Fibroblast of the conjunctiva (primary cell): ENCODE measurements around the gene CDKN2B-AS1.

Experiments used
- DNase-seq: peaks from one replicate; pipeline ENCODE4 v3.0.0-alpha.2; 2010; ENCODE audit warnings: low read depth

Gene CDKN2B-AS1

DNA sequence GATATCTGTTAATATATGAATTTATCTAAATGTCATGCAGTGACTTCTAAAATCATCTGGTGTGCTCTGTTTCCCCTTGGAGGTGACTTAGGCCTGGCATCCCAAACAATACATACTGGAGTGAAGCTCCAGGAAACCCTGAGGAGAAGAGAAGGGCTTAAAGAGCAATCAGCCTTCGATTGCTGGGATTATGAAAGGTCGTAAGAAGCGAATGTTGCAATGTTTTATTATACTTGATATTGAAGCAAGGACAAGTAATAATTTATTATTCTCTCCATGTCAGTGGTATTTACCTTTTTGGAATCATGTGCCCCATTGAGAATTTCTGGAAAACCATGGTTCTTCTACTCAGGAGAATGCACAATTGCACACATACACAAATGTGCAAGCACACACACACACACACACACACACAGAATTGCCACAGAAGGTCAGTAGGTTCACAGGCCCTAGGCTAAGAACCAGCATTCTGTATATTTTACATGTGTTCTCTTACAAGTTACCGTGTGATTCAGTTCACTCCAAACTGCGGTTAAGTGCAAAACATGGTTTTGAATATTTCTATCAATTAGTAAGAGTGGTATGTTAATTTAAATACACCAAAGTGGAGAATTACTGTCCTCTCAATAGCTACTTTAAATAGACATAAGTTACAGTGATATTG is 93.6 kb downstream of the CDKN2B-AS1 start:
- DNase-seq: no peak

GRCh38 chr9:22088717-22089061 is 94.1 kb downstream of the CDKN2B-AS1 start:
- DNase-seq: no peak

DNA sequence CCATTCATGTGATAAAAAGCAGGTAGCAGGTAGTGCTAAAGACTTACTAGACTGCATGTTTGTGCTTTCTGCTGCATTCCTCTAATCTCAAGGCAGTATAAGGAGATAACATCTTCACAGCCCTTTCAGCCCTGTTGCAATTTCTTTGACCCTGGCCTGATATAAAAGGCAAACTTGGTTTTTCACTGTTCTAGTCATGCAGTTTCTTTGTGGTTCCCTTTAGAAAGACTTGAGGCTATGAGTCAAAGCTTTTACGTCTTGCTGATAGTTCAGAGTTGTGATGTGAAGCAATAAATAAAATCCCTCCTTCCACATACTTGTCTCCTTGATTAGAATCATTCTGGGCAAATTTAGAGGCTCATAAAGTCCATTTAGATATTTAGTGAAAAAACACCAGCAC is 103.1 kb downstream of the CDKN2B-AS1 start:
- DNase-seq: peak; percentile 28

GRCh38 chr9:22098643-22099332 is 104.2 kb downstream of the CDKN2B-AS1 start:
- DNase-seq: peak; percentile 14

GRCh38 chr9:22100626-22101025 is 106.0 kb downstream of the CDKN2B-AS1 start:
- no peak for DNase-seq

GRCh38 chr9:22102146-22103053 is 107.8 kb downstream of the CDKN2B-AS1 start:
- no peak for DNase-seq

GRCh38 chr9:22103685-22104575 is 109.3 kb downstream of the CDKN2B-AS1 start:
- DNase-seq: peak; percentile 50

DNA sequence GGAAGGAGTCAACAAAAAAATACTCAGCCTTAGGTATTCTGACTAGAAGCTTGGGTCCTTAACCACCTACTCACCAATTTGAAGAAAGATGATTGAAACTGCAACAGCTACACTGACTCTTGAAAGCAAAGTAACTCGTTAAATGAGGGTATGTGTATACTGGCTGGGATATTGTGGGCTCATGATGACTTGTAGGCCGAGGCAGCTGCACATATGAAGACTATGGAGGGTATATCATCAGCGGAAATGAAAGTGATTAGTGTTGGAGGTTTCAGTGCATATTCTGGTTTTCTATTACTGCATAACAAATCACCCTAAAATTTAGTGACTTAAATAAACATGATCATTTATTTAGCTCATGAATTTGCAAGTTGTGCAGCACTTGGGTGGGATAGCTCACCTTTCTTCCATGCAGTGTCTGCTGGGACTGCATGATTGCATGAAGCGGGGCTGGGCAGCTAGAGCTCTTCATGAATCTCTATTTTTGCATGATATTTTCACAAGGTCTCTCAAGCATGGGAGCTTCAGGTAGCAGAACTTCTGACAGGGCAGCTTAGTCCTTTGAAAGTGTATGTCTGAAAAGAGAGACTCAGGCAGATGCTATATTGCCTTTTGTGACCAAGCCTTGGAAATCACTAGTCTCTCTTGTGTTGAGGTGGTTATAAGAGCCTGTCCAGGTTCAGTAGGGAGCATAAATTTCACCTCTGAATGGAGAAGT is 110.6 kb downstream of the CDKN2B-AS1 start:
- no peak for DNase-seq

DNA sequence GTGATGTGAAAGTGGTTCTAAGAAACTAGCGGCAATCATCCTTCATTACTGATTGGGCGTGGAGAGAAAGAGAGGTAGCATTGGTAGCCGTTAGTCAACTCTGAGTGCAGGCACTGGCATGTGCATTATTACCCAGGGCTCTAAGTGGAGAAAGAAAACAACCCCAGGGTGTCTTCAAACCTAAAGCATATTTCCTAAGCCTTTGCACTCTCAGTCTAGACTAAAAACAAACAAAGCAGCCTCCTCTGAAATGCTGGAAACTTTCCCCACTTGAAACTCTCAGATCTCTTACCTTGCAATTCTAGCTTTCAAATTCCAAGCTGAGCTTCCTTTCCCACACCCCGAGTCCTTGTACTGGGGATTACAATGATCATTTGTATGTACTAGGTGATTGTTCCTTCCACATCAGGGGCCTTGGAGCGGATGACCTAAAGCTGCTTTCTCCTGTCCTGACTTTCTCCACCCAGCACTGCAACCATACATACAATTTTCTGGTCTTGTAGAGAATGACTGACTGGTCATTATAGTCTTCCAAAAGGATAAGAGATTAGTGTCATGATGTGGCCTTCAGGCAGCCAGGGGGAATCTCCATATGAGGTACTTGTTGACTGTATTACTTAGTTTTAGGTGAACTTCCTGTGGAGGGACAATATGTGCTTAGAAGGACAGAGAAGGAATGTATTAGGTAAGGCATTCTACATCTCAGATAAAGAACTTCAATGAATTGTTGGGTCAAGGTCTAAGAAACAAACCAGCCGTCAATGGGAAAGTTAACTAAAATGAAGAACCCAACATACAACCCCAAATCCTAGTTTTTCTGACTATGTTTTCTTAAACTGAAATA is 112.8 kb downstream of the CDKN2B-AS1 start:
- DNase-seq: no peak

DNA sequence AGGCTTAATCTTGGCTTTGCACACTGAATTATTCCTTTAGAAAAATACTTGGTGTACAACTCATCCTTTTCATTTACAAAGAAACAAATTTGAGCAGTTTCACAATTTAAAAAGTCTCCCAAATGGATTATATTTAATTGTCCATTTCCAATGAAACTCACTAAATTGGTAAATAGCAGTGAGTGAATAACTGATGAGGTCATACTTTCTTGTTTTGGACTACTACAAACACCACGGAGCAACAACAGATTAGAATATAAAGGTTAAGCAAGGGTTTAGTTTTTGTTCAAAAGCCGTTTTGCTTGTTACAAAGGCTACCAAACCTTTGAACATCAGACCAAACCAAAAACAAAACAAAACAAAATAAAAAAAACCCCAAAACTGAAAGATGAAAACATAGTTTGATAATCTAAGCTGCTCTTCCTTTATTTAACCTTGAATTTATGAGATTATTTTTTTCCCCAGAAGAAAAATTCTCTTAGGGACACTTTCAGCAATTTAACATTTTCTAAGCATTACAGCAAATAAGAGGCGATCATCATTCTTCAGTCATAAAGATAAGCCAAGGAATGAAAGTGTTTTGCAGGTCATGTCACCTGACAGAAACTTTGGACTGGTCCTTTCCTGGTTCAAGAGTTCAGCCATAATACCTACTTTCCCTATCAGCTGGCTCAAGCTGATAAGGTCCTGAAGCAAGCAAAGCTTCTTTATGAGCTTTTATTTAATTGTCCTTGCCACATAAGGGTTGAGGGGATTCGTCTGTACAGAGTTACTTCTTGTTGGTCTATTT is 114.2 kb downstream of the CDKN2B-AS1 start:
- DNase-seq: no peak

DNA sequence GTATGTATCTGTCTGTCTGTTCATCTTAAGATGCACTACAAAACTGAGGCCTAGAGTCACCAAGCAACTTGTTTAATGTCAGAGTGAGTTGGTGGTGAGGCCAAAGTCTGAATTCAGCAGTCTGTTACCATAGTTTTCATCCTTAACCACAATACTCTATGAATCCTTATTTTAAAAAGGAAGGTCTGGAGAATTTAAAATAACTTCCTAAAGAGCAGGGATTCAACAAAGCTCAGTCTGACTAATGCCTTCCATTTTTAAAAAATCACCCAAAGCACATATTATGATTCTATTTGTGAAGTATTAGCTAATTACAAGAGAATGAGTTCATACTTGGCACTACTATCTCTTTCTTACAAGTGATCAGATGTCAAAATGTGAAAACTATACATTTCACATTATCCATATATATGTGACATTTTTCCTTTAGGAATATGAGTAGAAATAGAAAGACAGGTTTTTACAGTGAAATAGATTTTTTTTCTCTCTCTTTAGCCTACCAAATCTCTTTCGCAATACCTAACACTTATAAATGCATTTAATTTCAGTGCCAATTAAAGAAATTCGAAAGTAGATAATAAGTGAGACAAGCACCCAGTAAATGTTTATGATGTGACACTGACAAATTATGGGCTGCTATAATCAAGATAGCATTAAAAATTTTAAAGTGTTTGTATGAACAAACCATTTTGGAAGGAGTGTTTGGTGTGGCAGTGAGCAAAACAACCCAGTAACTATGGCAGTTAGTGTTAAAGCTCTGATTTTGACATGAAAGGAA is 116.8 kb downstream of the CDKN2B-AS1 start:
- no peak for DNase-seq

- DNase-seq: peak; percentile 26
These were observed 117.3 kb downstream of the CDKN2B-AS1 start for GRCh38 chr9:22111954-22112247.

DNA sequence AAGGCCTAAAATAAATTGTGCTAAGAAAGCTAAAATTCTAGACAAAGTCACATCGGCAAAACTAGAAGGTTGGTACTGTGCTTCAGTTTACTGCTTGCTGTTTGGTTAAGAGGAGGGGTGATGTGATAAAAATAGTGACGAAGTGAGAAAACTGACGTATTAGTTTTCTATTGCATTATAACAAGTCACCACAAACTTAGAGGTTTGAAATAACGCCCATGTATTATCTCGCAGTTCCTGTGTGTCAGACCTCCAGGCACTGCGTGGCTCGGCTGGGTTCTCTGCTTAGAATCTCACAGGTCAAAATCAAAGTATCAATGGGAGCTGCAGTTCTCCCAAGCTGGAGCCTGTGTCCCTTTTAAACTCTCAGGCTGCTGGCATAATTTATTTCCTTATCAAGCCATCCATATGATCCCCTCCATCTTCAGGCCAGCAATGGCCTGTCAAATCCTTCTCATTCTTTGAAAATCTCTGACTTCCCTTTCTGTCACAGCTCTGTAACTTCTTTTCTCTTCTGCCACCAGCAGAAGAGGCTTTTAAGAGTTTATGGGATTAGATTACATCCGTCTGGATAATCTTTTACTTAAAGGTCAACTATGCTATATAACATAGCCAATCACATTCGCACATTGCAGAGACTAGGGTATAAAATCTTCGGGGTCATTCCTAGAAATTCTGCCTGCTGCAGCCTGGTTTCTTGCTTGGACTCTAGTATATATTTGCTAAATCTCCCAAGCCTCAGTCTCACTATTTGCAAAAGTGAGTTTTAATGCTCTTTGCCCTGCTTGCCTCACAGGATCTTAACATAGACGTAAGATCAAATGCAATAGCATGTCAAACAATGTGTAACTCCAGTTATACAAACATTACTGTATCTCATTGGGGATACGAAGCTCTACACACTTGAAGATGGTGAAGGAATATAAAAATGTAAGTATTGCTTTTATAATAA is 118.6 kb downstream of the CDKN2B-AS1 start:
- no peak for DNase-seq

DNA sequence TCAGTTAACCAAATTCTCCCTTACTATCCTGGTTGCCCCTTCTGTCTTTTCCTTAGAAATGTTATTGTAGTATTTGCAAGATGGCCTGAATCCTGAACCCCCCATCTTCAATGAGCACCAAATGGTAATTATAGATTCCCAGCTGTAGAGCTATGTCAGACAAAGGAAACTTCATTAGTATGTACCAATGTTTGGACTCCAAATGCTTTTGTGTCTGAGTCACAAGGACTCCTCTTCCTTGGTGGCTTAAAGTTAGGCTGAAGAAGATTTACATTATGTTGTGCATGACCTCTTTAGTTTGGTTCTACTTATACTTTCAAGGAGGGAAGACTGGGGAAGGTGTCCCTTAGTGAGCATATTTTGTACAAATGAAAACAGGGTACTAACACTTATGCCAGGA is 120.4 kb downstream of the CDKN2B-AS1 start:
- no peak for DNase-seq

GRCh38 chr9:22116758-22117157 is 122.2 kb downstream of the CDKN2B-AS1 start:
- DNase-seq: no peak

- peak; percentile 63 for DNase-seq
These were observed 123.2 kb downstream of the CDKN2B-AS1 start for GRCh38 chr9:22117511-22118384.
